HG03060 (cell line): Measurements from ENCODE around the gene NFS1.

Experiments used
- ATAC-seq: cut with Tn5 transposase; IDR thresholded peaks from one replicate; pipeline ENCODE4 v1.9.1; 2021; ENCODE audit warnings: low read depth, moderate number of reproducible peaks; ENCODE audit not compliant: unreplicated experiment

Gene NFS1

GRCh38 chr20:35618263-35619131 is 80.7 kb downstream of the NFS1 start:
- ATAC-seq = no peak
